H1 (cell line): ENCODE data around the gene SMG9. TPM values are rescaled to one million over a fixed set of nuclear protein-coding genes. Genes with fewer than 3 reads are reported as not detected.

ENCODE experiments used
- CTCF ChIA-PET: fragments of 300-600 bp; sonication (Branson Sonifier 250); formaldehyde crosslinking; loops from one replicate; lab custom pipeline; 2021; ENCODE audit not compliant: partially characterized antibody; lab: Charles Lee
- POLR2A ChIA-PET: fragments of 300-600 bp; sonication (Branson Sonifier 250); formaldehyde crosslinking; loops from one replicate; lab custom pipeline; 2021; ENCODE audit warnings: inconsistent platforms; ENCODE audit not compliant: partially characterized antibody; lab: Charles Lee
- DNase-seq, 2 experiments: peaks; one replicate each; pipeline versions ENCODE4 v3.0.0 to v3.0.0-alpha.2; 2010 to 2022; ENCODE audit warnings: low spot score in 2 of 2, low read depth in 1 of 2, mixed read lengths in 1 of 2
- FAIRE-seq: peaks from 2 replicates; lab custom pipeline; 2011; peaks lifted over from hg19 to GRCh38; lab: Jason Lieb, UNC
- H2AFZ ChIP-seq: 2 replicates; pipeline ENCODE4 v1.8.1; 2012; ENCODE audit warnings: low read length, inconsistent platforms
- H2AK5ac ChIP-seq: 2 replicates; pipeline ENCODE4 v1.6.1; 2013; ENCODE audit warnings: low read depth, low read length
- H2BK120ac ChIP-seq: replicated peaks from 2 replicates; pipeline ENCODE3; 2013; ENCODE audit warnings: low read depth, low read length, inconsistent platforms
- H2BK12ac ChIP-seq: 2 replicates; pipeline ENCODE4 v1.6.1; 2013; ENCODE audit warnings: low read depth, low read length
- H2BK15ac ChIP-seq: 2 replicates; pipeline ENCODE4 v1.6.1; 2013; ENCODE audit warnings: low read length
- H2BK20ac ChIP-seq: 2 replicates; pipeline ENCODE4 v1.6.1; 2013; ENCODE audit warnings: low read length
- H2BK5ac ChIP-seq: 2 replicates; pipeline ENCODE4 v1.6.1; 2013; ENCODE audit warnings: low read depth, low read length
- H3K14ac ChIP-seq: 2 replicates; pipeline ENCODE4 v1.6.1; 2013; ENCODE audit warnings: inconsistent platforms; ENCODE audit not compliant: insufficient read length
- H3K18ac ChIP-seq: 2 replicates; pipeline ENCODE4 v1.6.1; 2013; ENCODE audit warnings: low read length; ENCODE audit errors: extremely low read depth
- H3K23ac ChIP-seq: 2 replicates; pipeline ENCODE4 v1.6.1; 2013; ENCODE audit warnings: inconsistent platforms; ENCODE audit not compliant: insufficient read length
- H3K23me2 ChIP-seq: 2 replicates; pipeline ENCODE4 v1.6.1; 2013; ENCODE audit warnings: low read depth, low read length
- H3K27ac ChIP-seq: 2 replicates; pipeline ENCODE4 v1.6.1; 2011; ENCODE audit warnings: low read depth, low read length, inconsistent platforms
- H3K27me3 ChIP-seq, 4 experiments: replicated peaks in 1 of 4; 1 replicate in 1 of 4; 2 replicates in 3 of 4; pipeline versions ENCODE4 v1.6.1 to v1.8.1; 2011 to 2013; ENCODE audit warnings: low read length in 3 of 4, mild to moderate bottlenecking in 3 of 4, inconsistent platforms in 2 of 4, mixed read lengths in 2 of 4, moderate library complexity in 1 of 4; ENCODE audit not compliant: control insufficient read depth in 3 of 4, insufficient read depth in 3 of 4; ENCODE audit errors: extremely low read depth in 1 of 4
- H3K36me3 ChIP-seq, 4 experiments: 2 replicates each; pipeline versions ENCODE4 v1.6.1 to v1.8.1; 2011 to 2013; ENCODE audit warnings: mild to moderate bottlenecking in 4 of 4, low read length in 3 of 4, moderate library complexity in 2 of 4, control low read depth in 1 of 4, inconsistent platforms in 1 of 4; ENCODE audit not compliant: insufficient read depth in 4 of 4, control insufficient read depth in 2 of 4
- H3K4ac ChIP-seq: replicated peaks from 2 replicates; pipeline ENCODE3; 2013; ENCODE audit warnings: low read length, low read depth, mixed read lengths, inconsistent platforms; ENCODE audit not compliant: insufficient read length
- H3K4me1 ChIP-seq, 4 experiments: replicated peaks in 1 of 4; 1 replicate in 1 of 4; 2 replicates in 3 of 4; pipeline versions ENCODE4 v1.6.1 to v1.8.1; 2011 to 2013; ENCODE audit warnings: low read length in 3 of 4, inconsistent platforms in 2 of 4, mixed read lengths in 1 of 4; ENCODE audit not compliant: insufficient read depth in 4 of 4, control insufficient read depth in 3 of 4
- H3K4me2 ChIP-seq, 2 experiments: 2 replicates each; pipeline versions ENCODE4 v1.6.1 to v1.8.1; 2011 to 2013; ENCODE audit warnings: low read depth in 2 of 2, low read length in 2 of 2, control low read depth in 1 of 2, inconsistent platforms in 1 of 2, mild to moderate bottlenecking in 1 of 2; ENCODE audit not compliant: insufficient read depth in 1 of 2
- H3K4me3 ChIP-seq, 4 experiments: fragments of 200-600, 300-600 bp in 1 of 4; sonication (generic), shearing (Covaris generic), sonication (Bioruptor Twin) in 1 of 4; 2 replicates each; pipeline versions ENCODE4 v1.5.1 to v1.8.1; 2011 to 2016; ENCODE audit warnings: low read length in 4 of 4, low read depth in 3 of 4, control low read depth in 2 of 4, inconsistent platforms in 2 of 4, mild to moderate bottlenecking in 2 of 4, mixed read lengths in 1 of 4, moderate library complexity in 1 of 4; ENCODE audit not compliant: insufficient read depth in 2 of 4; ENCODE audit errors: extremely low read depth in 1 of 4
- H3K56ac ChIP-seq: replicated peaks from 2 replicates; pipeline ENCODE3; 2013; ENCODE audit warnings: low read depth, mild to moderate bottlenecking, mixed read lengths, low read length, inconsistent platforms; ENCODE audit not compliant: insufficient read length
- H3K79me1 ChIP-seq: 2 replicates; pipeline ENCODE4 v1.6.1; 2013; ENCODE audit warnings: low read depth, low read length, control low read depth
- H3K79me2 ChIP-seq, 2 experiments: 2 replicates each; pipeline versions ENCODE4 v1.6.1 to v1.8.1; 2012 to 2013; ENCODE audit warnings: low read length in 2 of 2, mild to moderate bottlenecking in 2 of 2, inconsistent platforms in 1 of 2; ENCODE audit not compliant: insufficient read depth in 2 of 2, control insufficient read depth in 1 of 2
- H3K9ac ChIP-seq, 4 experiments: replicated peaks in 1 of 4; 1 replicate in 1 of 4; 2 replicates in 3 of 4; pipeline versions ENCODE4 v1.6.1 to v1.8.1; 2011 to 2013; ENCODE audit warnings: low read depth in 3 of 4, low read length in 3 of 4, control low read depth in 2 of 4, mild to moderate bottlenecking in 2 of 4, moderate library complexity in 2 of 4, inconsistent platforms in 1 of 4; ENCODE audit errors: extremely low read depth in 1 of 4
- H3K9me3 ChIP-seq, 2 experiments: 2 replicates each; pipeline versions ENCODE4 v1.6.1 to v1.8.1; 2012 to 2013; ENCODE audit warnings: mild to moderate bottlenecking in 2 of 2, moderate library complexity in 2 of 2, control low read depth in 1 of 2, inconsistent platforms in 1 of 2, low read depth in 1 of 2, low read length in 1 of 2, mixed read lengths in 1 of 2; ENCODE audit not compliant: insufficient read depth in 2 of 2
- H4K20me1 ChIP-seq, 2 experiments: replicated peaks in 1 of 2; 2 replicates each; pipeline versions ENCODE3 to v1.8.1; 2011 to 2013; ENCODE audit warnings: inconsistent platforms in 2 of 2, low read length in 2 of 2, mild to moderate bottlenecking in 1 of 2; ENCODE audit not compliant: insufficient read depth in 2 of 2, control insufficient read depth in 1 of 2
- H4K5ac ChIP-seq: 2 replicates; pipeline ENCODE4 v1.6.1; 2013; ENCODE audit warnings: low read length, low read depth, mixed read lengths, inconsistent platforms; ENCODE audit not compliant: insufficient read length
- H4K8ac ChIP-seq: 2 replicates; pipeline ENCODE4 v1.8.0; 2013; ENCODE audit warnings: mild to moderate bottlenecking, moderate library complexity, low read length, inconsistent platforms; ENCODE audit not compliant: insufficient read depth; ENCODE audit errors: extremely low read depth
- H4K91ac ChIP-seq: replicated peaks from 2 replicates; pipeline ENCODE3; 2013; ENCODE audit warnings: low read length, mixed read lengths, inconsistent platforms; ENCODE audit not compliant: insufficient read length
- BRCA1 ChIP-seq: IDR thresholded peaks from 2 replicates; pipeline ENCODE4 v1.6.1; 2012; ENCODE audit warnings: low read depth, low read length, improper control_type of control experiment
- EGR1 ChIP-seq: IDR thresholded peaks from 2 replicates; pipeline ENCODE4 v1.6.1; 2011; ENCODE audit warnings: low read depth, low read length, borderline replicate concordance
- KDM4A ChIP-seq: IDR thresholded peaks from one replicate; pipeline ENCODE4 v1.7.1; 2012; ENCODE audit warnings: low read depth, mild to moderate bottlenecking, moderate library complexity, low read length, inconsistent platforms; ENCODE audit not compliant: severe bottlenecking
- RFX5 ChIP-seq: IDR thresholded peaks from 2 replicates; pipeline ENCODE4 v1.6.1; 2011; ENCODE audit warnings: low read depth, low read length, improper control_type of control experiment, borderline replicate concordance
- RNF2 ChIP-seq: fragments of 200-900, 300-1000 bp; sonication (generic); IDR thresholded peaks from 2 replicates; pipeline ENCODE4 v1.7.1; 2016; ENCODE audit warnings: borderline replicate concordance, low read depth, mild to moderate bottlenecking, antibody characterized with exemption, low read length; ENCODE audit not compliant: poor library complexity, severe bottlenecking; ENCODE audit errors: missing control alignments
- SP1 ChIP-seq: IDR thresholded peaks from 2 replicates; pipeline ENCODE4 v1.6.1; 2011; ENCODE audit warnings: low read depth, low read length
- SRF ChIP-seq: IDR thresholded peaks from 2 replicates; pipeline ENCODE4 v1.6.1; 2011; ENCODE audit warnings: mild to moderate bottlenecking, low read depth, low read length, moderate library complexity
- WGBS, 2 experiments: shearing (Covaris generic) in 1 of 2; methylation state at CpG; one replicate each; pipeline versions ENCODE4 v1.1.6 to v1.1.7; 2013 to 2015; ENCODE audit warnings: low lambda C conversion rate in 2 of 2, mixed read lengths in 2 of 2, inconsistent platforms in 1 of 2, low coverage in 1 of 2, missing lambda C conversion rate in 1 of 2; ENCODE audit not compliant: insufficient replicate concordance in 2 of 2, insufficient coverage in 1 of 2, insufficient read length in 1 of 2; ENCODE audit errors: extremely low coverage in 1 of 2, missing lambda C conversion rate in 1 of 2; 5-methylcytosine and 5-hydroxymethylcytosine counted together
- polyA plus RNA-seq, 7 experiments: library from polyadenylated mRNA; depleted of rRNA in 3 of 7; stranded (reverse) in 5 of 7; unstranded in 2 of 7; fragments of >200 nt in 5 of 7; fragments of 200-250 nt in 2 of 7; gene quantifications; 1 replicate in 5 of 7; 2 replicates in 1 of 7; 4 replicates in 1 of 7; pipeline versions ENCODE4 v1.2.1 to v1.2.3, GENCODE V29; 2011 to 2013; ENCODE audit warnings: missing spikeins in 2 of 7, mixed read lengths in 2 of 7
- total RNA-seq: library from RNA; stranded (reverse); fragmentation: NEBNext Ultra II Directional; extraction: Animal tissue kit (Norgen Biotek cat#: 25700); gene quantifications from 2 replicates; pipeline ENCODE4 v1.2.1, GENCODE V29; 2021

Gene SMG9
- total and polyA plus RNA-seq, 2 of the 8 experiments (the other 6 are each of a cell fraction or from before 2014, with no cell fraction given) = 20.4 to 28.7 TPM

GRCh38 chr19:43749152-43749551 is 5.6 kb downstream of the SMG9 start:
- no peak for DNase-seq
- H3K4me1 ChIP-seq = no peaks in the 10 kb centered on the region
- no peak overlapping the region for H3K23ac ChIP-seq
- H3K18ac ChIP-seq = no peak overlapping the region
- no peak overlapping the region for H2BK12ac ChIP-seq
- H2AK5ac ChIP-seq = no peak overlapping the region
- no peak overlapping the region for H3K27ac ChIP-seq
- H3K4me3 ChIP-seq = no peak overlapping the region
- no peaks in the 10 kb centered on the region for H4K20me1 ChIP-seq
- POLR2A ChIA-PET = interaction anchor here (1.0 kb wide), 1 partner anchor 19 kb away, joined by 3 read pairs; no protein-coding TSS in a partner anchor
- no peaks in the 10 kb centered on the region for H3K27me3 ChIP-seq
- no peak overlapping the region for H3K9ac ChIP-seq
- WGBS, 2 experiments = 95% methylated on average over 7 of the region's 7 CpGs; no CpG with 5 or more reads in 1 of the 2 experiments
- H3K14ac ChIP-seq = no peak overlapping the region
- CTCF ChIA-PET = interaction anchor here (1.3 to 30.4 kb wide), 2 partner anchors 10 to 31 kb away, joined by 4 to 703 read pairs; partner anchors contain the start of gene KCNN4
- no peak overlapping the region for H2BK5ac ChIP-seq
- H3K4ac ChIP-seq = no peak overlapping the region
- H2AFZ ChIP-seq = no peak overlapping the region
- no peak overlapping the region for H4K91ac ChIP-seq
- H3K79me1 ChIP-seq = peaks cover 3% of the 10 kb centered on the region; the same call in 1 of the 2 replicates
- peaks cover 18 to 39% (median 29%) of the 10 kb centered on the region in 4 experiments for H3K36me3 ChIP-seq
- H3K56ac ChIP-seq = no peak overlapping the region
- no peak for FAIRE-seq
- no peaks in the 10 kb centered on the region; the same call in 1 of the 2 replicates for H3K23me2 ChIP-seq
- H3K9me3 ChIP-seq = no peaks in the 10 kb centered on the region
- no peak overlapping the region for H2BK15ac ChIP-seq
- no peak overlapping the region for H4K5ac ChIP-seq
- H3K79me2 ChIP-seq = peaks cover 0 to 13% of the 10 kb centered on the region in 2 experiments; a peak in 1 of 4 replicates
- TF ChIP-seq RFX5 (no peak), KDM4A (no peak), EGR1 (no peak), SP1 (no peak), RNF2 (no peak), BRCA1 (no peak), SRF (no peak)
- H2BK20ac ChIP-seq = no peak overlapping the region
- no peak overlapping the region for H2BK120ac ChIP-seq
- no peak overlapping the region for H4K8ac ChIP-seq
- no peak overlapping the region for H3K4me2 ChIP-seq
